HepG2 (cell line): ENCODE measurements around the gene PITHD1. TPM values are rescaled to one million over a fixed set of nuclear protein-coding genes. Genes with fewer than 3 reads are reported as not detected.

ENCODE experiments used
- ATF7 ChIP-seq, 2 experiments: fragments of 450-650 bp in 1 of 2; sonication (generic) in 1 of 2; formaldehyde crosslinking in 1 of 2; IDR thresholded peaks; 2 replicates each; pipeline versions ENCODE4 v1.4.0 to v1.6.1; 2016 to 2020; ENCODE audit warnings: antibody characterized with exemption in 1 of 2, mild to moderate bottlenecking in 1 of 2, missing genetic modification reagents in 1 of 2
- ELF4 ChIP-seq: sonication (generic); formaldehyde crosslinking; IDR thresholded peaks from 2 replicates; pipeline ENCODE4 v1.5.0; 2020; ENCODE audit warnings: missing genetic modification reagents, mild to moderate bottlenecking, moderate library complexity, borderline replicate concordance
- FOXM1 ChIP-seq: sonication (generic); formaldehyde crosslinking; IDR thresholded peaks from 2 replicates; pipeline ENCODE4 v1.5.0; 2020; ENCODE audit warnings: missing genetic modification reagents
- GABPB1 ChIP-seq: IDR thresholded peaks from 2 replicates; pipeline ENCODE4 v1.6.1; 2016; ENCODE audit warnings: mild to moderate bottlenecking, missing genetic modification reagents, moderate library complexity, missing compliant biosample characterization
- ISL2 ChIP-seq: sonication (generic); formaldehyde crosslinking; IDR thresholded peaks from 2 replicates; pipeline ENCODE4 v1.5.0; 2020; ENCODE audit warnings: missing genetic modification reagents
- KLF9 ChIP-seq: IDR thresholded peaks from 2 replicates; pipeline ENCODE4 v1.6.1; 2016; ENCODE audit warnings: low read depth
- NFYC ChIP-seq: IDR thresholded peaks from 2 replicates; pipeline ENCODE4 v1.6.1; 2016; ENCODE audit warnings: missing genetic modification reagents, missing compliant biosample characterization
- SMARCE1 ChIP-seq: fragments of 450-650 bp; IDR thresholded peaks from 2 replicates; pipeline ENCODE4 v1.6.1; 2017; ENCODE audit warnings: borderline replicate concordance
- ZNF12 ChIP-seq: sonication (generic); formaldehyde crosslinking; IDR thresholded peaks from 2 replicates; pipeline ENCODE4 v1.5.0; 2020; ENCODE audit warnings: missing genetic modification reagents
- ZNF143 ChIP-seq: sonication (generic); formaldehyde crosslinking; IDR thresholded peaks from 2 replicates; pipeline ENCODE4 v1.4.0; 2020; ENCODE audit warnings: missing genetic modification reagents
- ZNF33B ChIP-seq: sonication (generic); formaldehyde crosslinking; IDR thresholded peaks from 2 replicates; pipeline ENCODE4 v1.5.1; 2020; ENCODE audit warnings: mild to moderate bottlenecking, missing genetic modification reagents
- ZNF441 ChIP-seq: sonication (generic); formaldehyde crosslinking; IDR thresholded peaks from 2 replicates; pipeline ENCODE4 v1.7.0; 2021; ENCODE audit warnings: missing genetic modification reagents, borderline replicate concordance
- polyA plus RNA-seq, 8 experiments: library from polyadenylated mRNA; depleted of rRNA in 3 of 8; stranded (reverse) in 7 of 8; unstranded in 1 of 8; fragments of >200 nt; fragmentation: Illumina TruSeq in 4 of 8; extraction: Trizol in 4 of 8; gene quantifications; 2 replicates each; pipeline versions ENCODE4 v1.2.1 to v1.2.3, GENCODE V29; 2011 to 2016; ENCODE audit warnings: low read depth in 4 of 8, missing spikeins in 1 of 8, mixed read lengths in 1 of 8; ENCODE audit not compliant: insufficient read depth in 1 of 8
- total RNA-seq, 5 experiments: library from RNA; depleted of rRNA; stranded (reverse); fragments of >200 nt; fragmentation: Illumina TruSeq; extraction: Trizol; gene quantifications; 2 replicates each; pipeline ENCODE4 v1.2.3, GENCODE V29; 2016; ENCODE audit warnings: low read depth in 1 of 5
- TF ChIP-seq, protein P1 (sequence below): sonication (generic); formaldehyde crosslinking; IDR thresholded peaks from 2 replicates; pipeline ENCODE4 v1.9.0; 2021; ENCODE audit warnings: missing genetic modification reagents, borderline replicate concordance
- TF ChIP-seq, protein P2 (sequence below): sonication (generic); formaldehyde crosslinking; IDR thresholded peaks from 2 replicates; pipeline ENCODE4 v1.4.0; 2020; ENCODE audit warnings: missing genetic modification reagents
- TF ChIP-seq, protein P3 (sequence below): sonication (generic); formaldehyde crosslinking; IDR thresholded peaks from 2 replicates; pipeline ENCODE4 v1.5.0; 2020; ENCODE audit warnings: mild to moderate bottlenecking, missing genetic modification reagents, borderline replicate concordance

The PITHD1 gene
- total and polyA plus RNA-seq, 2 of the 13 experiments (the other 11 are each of a cell fraction or from before 2014, with no cell fraction given), result 28.0 to 37.3 TPM

DNA sequence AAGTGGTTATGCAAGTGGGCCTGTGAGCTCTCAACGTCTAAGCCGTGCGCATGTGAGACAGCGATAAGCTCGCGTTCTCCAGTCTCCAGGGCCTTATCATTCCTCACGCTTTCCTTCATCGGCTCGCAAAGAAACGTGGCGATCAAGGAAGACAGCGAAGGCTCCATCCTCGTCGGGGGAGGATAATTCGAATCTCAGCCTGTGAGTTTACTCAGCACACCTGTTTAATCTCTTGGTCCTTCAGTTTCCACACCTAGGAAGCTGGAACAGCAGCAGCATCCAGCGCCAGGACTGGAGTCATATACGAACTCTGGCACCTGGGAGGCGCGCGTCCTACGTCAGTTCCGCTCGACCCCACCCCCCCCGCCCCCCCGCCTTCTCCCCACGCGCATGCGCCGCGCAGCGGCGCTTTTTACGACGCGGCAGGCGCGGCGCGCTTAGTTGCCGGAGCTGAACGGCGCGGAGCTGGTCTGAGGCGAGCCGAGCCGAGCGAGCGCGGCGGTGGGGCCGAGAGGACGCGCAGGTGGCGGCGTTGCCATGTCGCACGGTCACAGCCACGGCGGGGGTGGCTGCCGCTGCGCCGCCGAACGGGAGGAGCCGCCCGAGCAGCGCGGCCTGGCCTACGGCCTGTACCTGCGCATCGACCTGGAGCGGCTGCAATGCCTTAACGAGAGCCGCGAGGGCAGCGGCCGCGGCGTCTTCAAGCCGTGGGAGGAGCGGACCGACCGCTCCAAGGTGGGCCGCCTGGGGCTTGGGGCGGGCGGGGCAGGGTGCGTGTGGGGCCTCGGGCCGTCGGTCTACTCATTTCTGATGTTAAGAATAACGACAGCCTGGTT lies at the start of gene PITHD1 (continued):
- peak; percentile 91 for TF ChIP-seq GABPB1 (CRISPR knock-in tag)
- TF ChIP-seq, protein P1, sequence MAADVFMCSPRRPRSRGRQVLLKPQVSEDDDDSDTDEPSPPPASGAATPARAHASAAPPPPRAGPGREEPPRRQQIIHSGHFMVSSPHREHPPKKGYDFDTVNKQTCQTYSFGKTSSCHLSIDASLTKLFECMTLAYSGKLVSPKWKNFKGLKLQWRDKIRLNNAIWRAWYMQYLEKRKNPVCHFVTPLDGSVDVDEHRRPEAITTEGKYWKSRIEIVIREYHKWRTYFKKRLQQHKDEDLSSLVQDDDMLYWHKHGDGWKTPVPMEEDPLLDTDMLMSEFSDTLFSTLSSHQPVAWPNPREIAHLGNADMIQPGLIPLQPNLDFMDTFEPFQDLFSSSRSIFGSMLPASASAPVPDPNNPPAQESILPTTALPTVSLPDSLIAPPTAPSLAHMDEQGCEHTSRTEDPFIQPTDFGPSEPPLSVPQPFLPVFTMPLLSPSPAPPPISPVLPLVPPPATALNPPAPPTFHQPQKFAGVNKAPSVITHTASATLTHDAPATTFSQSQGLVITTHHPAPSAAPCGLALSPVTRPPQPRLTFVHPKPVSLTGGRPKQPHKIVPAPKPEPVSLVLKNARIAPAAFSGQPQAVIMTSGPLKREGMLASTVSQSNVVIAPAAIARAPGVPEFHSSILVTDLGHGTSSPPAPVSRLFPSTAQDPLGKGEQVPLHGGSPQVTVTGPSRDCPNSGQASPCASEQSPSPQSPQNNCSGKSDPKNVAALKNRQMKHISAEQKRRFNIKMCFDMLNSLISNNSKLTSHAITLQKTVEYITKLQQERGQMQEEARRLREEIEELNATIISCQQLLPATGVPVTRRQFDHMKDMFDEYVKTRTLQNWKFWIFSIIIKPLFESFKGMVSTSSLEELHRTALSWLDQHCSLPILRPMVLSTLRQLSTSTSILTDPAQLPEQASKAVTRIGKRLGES (CRISPR knock-in tag), result 0 out of 2 replicates have a peak, but pooled peaks have one; percentile 53
- TF ChIP-seq ATF7 (IDR thresholded peaks at IDR 0.05), result no peak
- no peak for TF ChIP-seq ATF7 (CRISPR knock-in tag; IDR thresholded peaks at IDR 0.05)
- TF ChIP-seq KLF9, result no peak
- TF ChIP-seq SMARCE1, result no peak
- TF ChIP-seq ZNF33B (CRISPR knock-in tag), result no peak
- TF ChIP-seq FOXM1 (CRISPR knock-in tag), result peak; percentile 15; the same call in 1 of the 2 replicates
- peak; percentile 50; the same call in 1 of the 2 replicates for TF ChIP-seq ZNF12 (CRISPR knock-in tag)
- TF ChIP-seq ZNF441 (CRISPR knock-in tag), result peak; percentile 38
- peak; percentile 43; the same call in 1 of the 2 replicates for TF ChIP-seq ISL2 (CRISPR knock-in tag)
- TF ChIP-seq, protein P2, sequence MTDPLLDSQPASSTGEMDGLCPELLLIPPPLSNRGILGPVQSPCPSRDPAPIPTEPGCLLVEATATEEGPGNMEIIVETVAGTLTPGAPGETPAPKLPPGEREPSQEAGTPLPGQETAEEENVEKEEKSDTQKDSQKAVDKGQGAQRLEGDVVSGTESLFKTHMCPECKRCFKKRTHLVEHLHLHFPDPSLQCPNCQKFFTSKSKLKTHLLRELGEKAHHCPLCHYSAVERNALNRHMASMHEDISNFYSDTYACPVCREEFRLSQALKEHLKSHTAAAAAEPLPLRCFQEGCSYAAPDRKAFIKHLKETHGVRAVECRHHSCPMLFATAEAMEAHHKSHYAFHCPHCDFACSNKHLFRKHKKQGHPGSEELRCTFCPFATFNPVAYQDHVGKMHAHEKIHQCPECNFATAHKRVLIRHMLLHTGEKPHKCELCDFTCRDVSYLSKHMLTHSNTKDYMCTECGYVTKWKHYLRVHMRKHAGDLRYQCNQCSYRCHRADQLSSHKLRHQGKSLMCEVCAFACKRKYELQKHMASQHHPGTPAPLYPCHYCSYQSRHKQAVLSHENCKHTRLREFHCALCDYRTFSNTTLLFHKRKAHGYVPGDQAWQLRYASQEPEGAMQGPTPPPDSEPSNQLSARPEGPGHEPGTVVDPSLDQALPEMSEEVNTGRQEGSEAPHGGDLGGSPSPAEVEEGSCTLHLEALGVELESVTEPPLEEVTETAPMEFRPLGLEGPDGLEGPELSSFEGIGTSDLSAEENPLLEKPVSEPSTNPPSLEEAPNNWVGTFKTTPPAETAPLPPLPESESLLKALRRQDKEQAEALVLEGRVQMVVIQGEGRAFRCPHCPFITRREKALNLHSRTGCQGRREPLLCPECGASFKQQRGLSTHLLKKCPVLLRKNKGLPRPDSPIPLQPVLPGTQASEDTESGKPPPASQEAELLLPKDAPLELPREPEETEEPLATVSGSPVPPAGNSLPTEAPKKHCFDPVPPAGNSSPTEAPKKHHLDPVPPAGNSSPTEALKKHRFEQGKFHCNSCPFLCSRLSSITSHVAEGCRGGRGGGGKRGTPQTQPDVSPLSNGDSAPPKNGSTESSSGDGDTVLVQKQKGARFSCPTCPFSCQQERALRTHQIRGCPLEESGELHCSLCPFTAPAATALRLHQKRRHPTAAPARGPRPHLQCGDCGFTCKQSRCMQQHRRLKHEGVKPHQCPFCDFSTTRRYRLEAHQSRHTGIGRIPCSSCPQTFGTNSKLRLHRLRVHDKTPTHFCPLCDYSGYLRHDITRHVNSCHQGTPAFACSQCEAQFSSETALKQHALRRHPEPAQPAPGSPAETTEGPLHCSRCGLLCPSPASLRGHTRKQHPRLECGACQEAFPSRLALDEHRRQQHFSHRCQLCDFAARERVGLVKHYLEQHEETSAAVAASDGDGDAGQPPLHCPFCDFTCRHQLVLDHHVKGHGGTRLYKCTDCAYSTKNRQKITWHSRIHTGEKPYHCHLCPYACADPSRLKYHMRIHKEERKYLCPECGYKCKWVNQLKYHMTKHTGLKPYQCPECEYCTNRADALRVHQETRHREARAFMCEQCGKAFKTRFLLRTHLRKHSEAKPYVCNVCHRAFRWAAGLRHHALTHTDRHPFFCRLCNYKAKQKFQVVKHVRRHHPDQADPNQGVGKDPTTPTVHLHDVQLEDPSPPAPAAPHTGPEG (CRISPR knock-in tag), result peak; percentile 82; the same call in 1 of the 2 replicates
- TF ChIP-seq, protein P3, sequence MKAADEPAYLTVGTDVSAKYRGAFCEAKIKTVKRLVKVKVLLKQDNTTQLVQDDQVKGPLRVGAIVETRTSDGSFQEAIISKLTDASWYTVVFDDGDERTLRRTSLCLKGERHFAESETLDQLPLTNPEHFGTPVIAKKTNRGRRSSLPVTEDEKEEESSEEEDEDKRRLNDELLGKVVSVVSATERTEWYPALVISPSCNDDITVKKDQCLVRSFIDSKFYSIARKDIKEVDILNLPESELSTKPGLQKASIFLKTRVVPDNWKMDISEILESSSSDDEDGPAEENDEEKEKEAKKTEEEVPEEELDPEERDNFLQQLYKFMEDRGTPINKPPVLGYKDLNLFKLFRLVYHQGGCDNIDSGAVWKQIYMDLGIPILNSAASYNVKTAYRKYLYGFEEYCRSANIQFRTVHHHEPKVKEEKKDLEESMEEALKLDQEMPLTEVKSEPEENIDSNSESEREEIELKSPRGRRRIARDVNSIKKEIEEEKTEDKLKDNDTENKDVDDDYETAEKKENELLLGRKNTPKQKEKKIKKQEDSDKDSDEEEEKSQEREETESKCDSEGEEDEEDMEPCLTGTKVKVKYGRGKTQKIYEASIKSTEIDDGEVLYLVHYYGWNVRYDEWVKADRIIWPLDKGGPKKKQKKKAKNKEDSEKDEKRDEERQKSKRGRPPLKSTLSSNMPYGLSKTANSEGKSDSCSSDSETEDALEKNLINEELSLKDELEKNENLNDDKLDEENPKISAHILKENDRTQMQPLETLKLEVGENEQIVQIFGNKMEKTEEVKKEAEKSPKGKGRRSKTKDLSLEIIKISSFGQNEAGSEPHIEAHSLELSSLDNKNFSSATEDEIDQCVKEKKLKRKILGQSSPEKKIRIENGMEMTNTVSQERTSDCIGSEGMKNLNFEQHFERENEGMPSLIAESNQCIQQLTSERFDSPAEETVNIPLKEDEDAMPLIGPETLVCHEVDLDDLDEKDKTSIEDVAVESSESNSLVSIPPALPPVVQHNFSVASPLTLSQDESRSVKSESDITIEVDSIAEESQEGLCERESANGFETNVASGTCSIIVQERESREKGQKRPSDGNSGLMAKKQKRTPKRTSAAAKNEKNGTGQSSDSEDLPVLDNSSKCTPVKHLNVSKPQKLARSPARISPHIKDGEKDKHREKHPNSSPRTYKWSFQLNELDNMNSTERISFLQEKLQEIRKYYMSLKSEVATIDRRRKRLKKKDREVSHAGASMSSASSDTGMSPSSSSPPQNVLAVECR, result peak; percentile 92
- no peak for TF ChIP-seq ELF4 (CRISPR knock-in tag)
- no peak for TF ChIP-seq NFYC (CRISPR knock-in tag)
- TF ChIP-seq ZNF143 (CRISPR knock-in tag), result peak; percentile 13; the same call in 1 of the 2 replicates
